Body of pancreas (tissue), 4 donors: ENCODE results near the gene IL17RB. TPM values are rescaled to one million over a fixed set of nuclear protein-coding genes. Genes with fewer than 3 reads are reported as not detected.

ENCODE experiments used
- ATAC-seq: fragments of 150-250 bp; one replicate; pipeline ENCODE4 v1.9.1; 2016
- DNase-seq, 4 donors: peaks; one replicate each; pipeline ENCODE4 v3.0.0-alpha.2; 2019
- H3K27ac ChIP-seq, 4 donors: fragments of 200-600 bp; sonication (generic); 1 replicate in 3 of 4; 2 replicates in 1 of 4; pipeline versions ENCODE4 v1.5.1 to v1.6.1; 2016 to 2019; ENCODE audit warnings: mild to moderate bottlenecking in 1 of 4, mixed read lengths in 1 of 4, moderate library complexity in 1 of 4
- H3K27me3 ChIP-seq, 2 donors: fragments of 200-600 bp; sonication (generic); one replicate each; pipeline ENCODE4 v1.6.0; 2016; ENCODE audit warnings: mild to moderate bottlenecking in 1 of 2
- H3K36me3 ChIP-seq, 2 donors: fragments of 200-600 bp; sonication (generic); replicated peaks in 1 of 2; 2 replicates each; pipeline ENCODE4 v1.5.1; 2016; ENCODE audit warnings: low read depth in 2 of 2; ENCODE audit not compliant: insufficient read depth in 1 of 2
- H3K4me1 ChIP-seq: fragments of 200-600 bp; sonication (generic); one replicate; pipeline ENCODE4 v1.6.0; 2016
- H3K4me3 ChIP-seq, 2 donors: fragments of 200-600 bp; sonication (generic); 1 replicate in 1 of 2; 2 replicates in 1 of 2; pipeline ENCODE4 v1.5.1; 2016 to 2019
- H3K9me3 ChIP-seq, 3 donors: fragments of 200-600 bp; sonication (generic); 1 replicate in 2 of 3; 2 replicates in 1 of 3; pipeline ENCODE4 v1.5.1; 2016
- CTCF ChIP-seq, 7 experiments: fragments of 450-650 bp in 4 of 7; fragments of 200-600 bp in 3 of 7; sonication (generic) in 3 of 7; IDR thresholded peaks; one replicate each; pipeline ENCODE4 v1.5.1; 2016 to 2019; ENCODE audit warnings: antibody characterized with exemption in 7 of 7
- POLR2A ChIP-seq, 3 donors: fragments of 450-650 bp; IDR thresholded peaks; one replicate each; pipeline ENCODE4 v1.6.1; 2016; ENCODE audit warnings: antibody characterized with exemption in 3 of 3, mild to moderate bottlenecking in 2 of 3
- WGBS, 2 donors: methylation state at CpG; one replicate each; pipeline ENCODE4 v1.1.5; 2017; 5-methylcytosine and 5-hydroxymethylcytosine counted together
- intact Hi-C: fragments of 100-400 bp; cut with DNase I; formaldehyde crosslinking; loops from one replicate; pipeline ENCODE4 v1.15.1; 2023
- total RNA-seq, 2 donors: library from RNA; depleted of rRNA; stranded (reverse); fragments of >200 nt; gene quantifications; one replicate each; pipeline ENCODE4 v1.1.0, GENCODE V29; 2016

The IL17RB gene
- total RNA-seq, 2 donors from 2014 or later: 16.5 to 17.6 TPM

- no peak overlapping the region for H3K27ac ChIP-seq
- intact Hi-C loops: no loop called here
- H3K4me3 ChIP-seq: no peak overlapping the region
- TF ChIP-seq POLR2A (IDR thresholded peaks at IDR 0.05) (no peak), CTCF (IDR thresholded peaks at IDR 0.05) (no peak)
- ATAC-seq (no peak), DNase-seq (no peak)
- H3K4me1 ChIP-seq: no peaks in the 10 kb centered on the region
- WGBS, 2 donors: 93 to 97% methylated on average over 7 of the region's 7 CpGs
- no peaks in the 10 kb centered on the region for H3K27me3 ChIP-seq
- H3K36me3 ChIP-seq: peaks cover 15 to 36% of the 10 kb centered on the region in 2 donors
- no peaks in the 10 kb centered on the region for H3K9me3 ChIP-seq
These were observed 30.7 kb upstream of the IL17RB start for GRCh38 chr3:53815651-53816050.

DNA sequence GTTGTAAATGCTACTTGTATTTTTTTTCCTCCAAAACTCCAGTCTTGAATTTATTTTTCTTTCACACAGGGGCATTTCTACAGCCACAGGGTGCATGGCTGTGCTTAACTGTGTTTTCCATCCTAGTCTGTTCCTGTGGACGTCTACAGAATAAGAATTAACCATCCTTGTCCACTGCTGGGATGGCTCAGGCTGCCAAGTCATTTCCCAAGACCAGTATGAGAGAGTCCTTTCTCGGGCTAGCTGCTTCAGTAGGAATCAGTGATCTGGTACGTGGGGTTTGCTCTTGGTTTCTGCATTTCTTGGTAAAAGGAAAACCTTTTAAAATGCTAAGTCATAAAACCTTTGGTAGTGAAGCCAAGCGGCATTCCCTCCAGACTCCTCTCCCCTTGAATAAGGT, 29.9 kb upstream of the IL17RB start:
- Histone ChIP-seq H3K36me3 (peaks cover 15 to 37% of the 10 kb centered on the region in 2 donors), H3K27ac (no peak overlapping the region), H3K4me3 (no peak overlapping the region), H3K9me3 (no peaks in the 10 kb centered on the region), H3K27me3 (no peaks in the 10 kb centered on the region), H3K4me1 (no peaks in the 10 kb centered on the region)
- DNase-seq (no peak), ATAC-seq (no peak)
- intact Hi-C loops: no loop called here
- WGBS, 2 donors: 77 to 85% methylated on average over 4 of the region's 4 CpGs
- TF ChIP-seq POLR2A (IDR thresholded peaks at IDR 0.05) (no peak), CTCF (IDR thresholded peaks at IDR 0.05) (no peak)

- no peak for TF ChIP-seq CTCF (IDR thresholded peaks at IDR 0.05)
- no peak for TF ChIP-seq POLR2A (IDR thresholded peaks at IDR 0.05)
- peaks cover 15 to 37% of the 10 kb centered on the region in 2 donors for H3K36me3 ChIP-seq
- no peaks in the 10 kb centered on the region for H3K9me3 ChIP-seq
- no peak for DNase-seq
- WGBS, 2 donors: 86 to 94% methylated on average over 5 to 6 of the region's 6 CpGs
- no peak overlapping the region for H3K4me3 ChIP-seq
- intact Hi-C loops: no loop called here
- H3K27ac ChIP-seq: no peak overlapping the region
- H3K27me3 ChIP-seq: no peaks in the 10 kb centered on the region
- no peaks in the 10 kb centered on the region for H3K4me1 ChIP-seq
- no peak for ATAC-seq
These were observed 29.2 kb upstream of the IL17RB start for GRCh38 chr3:53817211-53817610.

GRCh38 chr3:53817809-53818208, 28.6 kb upstream of the IL17RB start:
- Histone ChIP-seq H3K36me3 (peaks cover 15 to 42% of the 10 kb centered on the region in 2 donors), H3K4me3 (no peak overlapping the region), H3K27me3 (no peaks in the 10 kb centered on the region), H3K4me1 (no peaks in the 10 kb centered on the region), H3K27ac (no peak overlapping the region), H3K9me3 (no peaks in the 10 kb centered on the region)
- ATAC-seq: no peak
- 73 to 98% methylated on average over 7 to 16 of the region's 17 CpGs for WGBS, 2 donors
- intact Hi-C loops: no loop called here
- TF ChIP-seq POLR2A (IDR thresholded peaks at IDR 0.05) (no peak), CTCF (IDR thresholded peaks at IDR 0.05) (no peak)
- no peak for DNase-seq
